GM04504 (cell line): ENCODE results near the gene GOLGA8M.
"Not testable (repeated sequence)": the region's sequence is repeated elsewhere in the genome, so short reads cannot be mapped to it uniquely, and the experiment has no call there.

Experiments used
- DNase-seq: peaks from one replicate; pipeline ENCODE4 v3.0.0-alpha.2; 2012; ENCODE audit warnings: low read depth

The GOLGA8M gene

GRCh38 chr15:28712270-28712669 is at the start of gene GOLGA8M:
TSS of gene GOLGA8M (minus strand) at chr15:28712421. CDS start at chr15:28712323, 98 bp downstream.
- not testable (repeated sequence) for DNase-seq

DNA sequence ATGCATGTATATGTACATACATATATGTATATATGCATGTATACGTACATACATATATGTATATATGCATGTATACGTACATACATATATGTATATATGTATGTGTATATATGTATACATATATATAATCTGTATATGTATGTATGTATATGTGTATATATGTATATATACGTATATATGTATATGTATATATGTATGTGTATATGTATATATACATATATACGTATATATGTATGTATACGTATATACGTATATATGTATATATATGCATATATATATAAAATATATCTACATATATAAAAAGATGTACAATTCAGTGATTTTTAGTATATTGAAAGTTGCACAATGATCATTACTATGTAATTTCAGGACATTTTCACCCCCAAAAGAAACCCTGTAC is 30.7 kb upstream of the GOLGA8M start:
- not testable (repeated sequence) for DNase-seq

DNA sequence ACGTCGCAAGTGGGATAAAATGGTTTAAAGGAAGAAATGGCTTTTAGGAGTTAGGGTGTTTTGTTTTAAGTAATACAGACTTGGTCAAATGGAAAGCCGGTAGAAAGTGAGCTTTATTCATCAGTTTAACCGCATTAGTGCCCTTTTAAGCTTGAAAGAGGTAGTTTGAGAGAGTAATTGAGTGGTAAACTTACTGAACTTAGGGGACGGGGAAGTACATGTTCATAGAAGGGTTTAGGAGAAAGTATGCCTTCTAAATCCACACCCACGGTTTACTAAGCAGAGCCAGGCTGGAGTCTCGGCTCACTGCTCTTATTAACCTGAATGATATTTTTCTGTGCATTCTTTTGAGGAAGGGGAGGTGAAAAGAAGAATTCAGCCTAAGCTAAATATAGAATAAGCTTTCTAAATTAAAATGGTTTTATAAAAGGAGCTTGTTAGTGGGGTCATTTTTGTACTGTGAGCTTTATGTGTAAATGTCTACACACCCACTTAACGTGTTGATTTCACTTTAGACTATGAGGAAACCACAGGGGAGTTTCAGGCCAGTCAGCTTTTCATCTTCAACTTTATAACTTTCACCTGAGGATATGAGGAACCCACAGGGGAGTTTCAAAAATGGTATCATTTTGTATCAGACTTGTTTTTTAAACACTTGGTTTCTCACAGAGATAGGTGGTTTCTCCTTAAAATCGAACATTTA is 26.5 kb upstream of the GOLGA8M start:
- not testable (repeated sequence) for DNase-seq

DNA sequence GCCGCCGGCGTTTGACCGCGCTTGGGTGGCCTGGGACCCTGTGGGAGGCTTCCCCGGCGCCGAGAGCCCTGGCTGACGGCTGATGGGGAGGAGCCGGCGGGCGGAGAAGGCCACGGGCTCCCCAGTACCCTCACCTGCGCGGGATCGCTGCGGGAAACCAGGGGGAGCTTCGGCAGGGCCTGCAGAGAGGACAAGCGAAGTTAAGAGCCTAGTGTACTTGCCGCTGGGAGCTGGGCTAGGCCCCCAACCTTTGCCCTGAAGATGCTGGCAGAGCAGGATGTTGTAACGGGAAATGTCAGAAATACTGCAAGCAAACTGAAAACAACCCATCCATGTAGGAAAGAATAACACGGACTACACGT is 26.0 kb upstream of the GOLGA8M start:
- DNase-seq = not testable (repeated sequence)

- peak; percentile 3 for DNase-seq
These were observed 25.4 kb upstream of the GOLGA8M start for GRCh38 chr15:28737521-28738199.

DNA sequence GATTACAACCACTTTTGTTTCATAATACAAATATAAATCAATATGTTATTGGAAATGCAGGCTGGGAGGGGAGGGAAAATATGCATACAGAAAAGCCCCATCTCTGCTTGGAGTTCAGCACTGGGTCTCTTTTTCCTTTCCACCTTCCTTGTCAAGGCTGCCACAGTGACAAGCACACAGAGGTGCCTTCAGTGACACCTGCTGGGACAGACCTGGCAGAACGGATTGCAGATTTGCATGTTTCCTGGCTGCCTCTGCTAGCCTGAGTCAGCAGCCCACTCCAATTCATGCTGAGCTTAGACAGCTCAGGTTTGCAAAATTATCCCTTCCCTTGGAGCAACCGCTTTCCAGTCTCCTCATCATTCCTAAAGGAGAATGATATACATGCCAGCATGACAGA is 15.8 kb upstream of the GOLGA8M start:
- DNase-seq = not testable (repeated sequence)

DNA sequence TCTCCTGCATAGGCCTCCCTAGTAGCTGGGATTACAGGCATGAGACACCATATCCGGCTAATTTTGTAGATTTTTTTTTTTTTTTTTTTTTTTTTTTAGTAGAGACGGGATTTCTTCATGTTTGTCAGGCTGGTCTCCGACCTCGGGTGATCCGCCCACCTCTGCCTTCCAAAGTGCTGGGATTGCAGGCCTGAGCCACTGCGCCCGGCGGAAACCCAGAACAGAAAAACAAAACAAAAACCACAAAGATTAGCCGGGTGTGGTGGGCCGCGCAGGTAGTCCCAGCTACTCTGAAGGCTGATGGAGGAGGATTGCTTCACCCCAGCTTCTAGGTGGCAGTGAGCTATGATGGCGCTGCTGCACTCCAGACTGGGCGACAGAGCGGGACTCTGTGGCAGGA is 14.8 kb upstream of the GOLGA8M start:
- not testable (repeated sequence) for DNase-seq

DNA sequence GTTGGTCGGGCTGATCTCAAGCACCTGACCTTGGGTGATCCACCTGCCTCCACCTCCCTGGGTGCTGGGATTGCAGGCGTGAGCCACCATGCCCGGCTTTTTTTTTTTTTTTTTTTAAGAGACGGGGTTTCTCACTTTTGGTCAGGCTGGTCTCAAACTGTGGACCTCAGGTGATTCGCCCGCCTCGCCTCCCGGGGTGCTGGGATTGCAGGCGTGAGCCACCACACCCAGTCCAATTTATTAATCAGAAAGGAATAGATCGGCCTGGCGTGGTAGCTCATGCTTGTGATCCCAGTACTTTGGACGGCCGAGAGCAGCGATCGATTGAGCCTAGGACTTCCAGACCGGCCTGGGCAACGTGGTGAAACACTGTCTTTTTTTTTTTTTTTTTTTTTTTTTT is 13.9 kb upstream of the GOLGA8M start:
- no peak for DNase-seq

- DNase-seq = no peak
These were observed 13.3 kb upstream of the GOLGA8M start for GRCh38 chr15:28725556-28725955.

GRCh38 chr15:28723986-28724385 is 11.8 kb upstream of the GOLGA8M start:
- not testable (repeated sequence) for DNase-seq

DNA sequence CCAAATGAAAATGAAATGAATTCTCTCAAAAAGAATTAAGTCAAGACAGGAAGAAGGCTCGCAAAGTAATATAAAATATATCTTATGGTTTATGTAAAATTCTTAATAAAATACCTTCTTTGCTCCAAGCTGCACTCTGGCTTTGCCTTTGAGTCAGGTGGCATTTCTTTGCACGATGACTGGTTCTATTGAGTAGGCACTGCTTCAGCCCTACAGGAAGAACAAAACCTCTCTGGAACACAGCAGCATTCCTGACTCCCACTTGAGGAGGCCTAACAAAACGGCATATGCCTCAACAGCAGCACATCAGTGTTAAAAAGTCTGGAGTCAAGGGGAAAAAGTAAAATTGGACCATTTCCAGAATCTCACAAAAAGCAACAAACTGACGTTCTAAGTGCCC is 7.4 kb upstream of the GOLGA8M start:
- not testable (repeated sequence) for DNase-seq

GRCh38 chr15:28718576-28718975 is 6.4 kb upstream of the GOLGA8M start:
- DNase-seq = not testable (repeated sequence)

- not testable (repeated sequence) for DNase-seq
These were observed 2.0 kb upstream of the GOLGA8M start for GRCh38 chr15:28714176-28714575.

DNA sequence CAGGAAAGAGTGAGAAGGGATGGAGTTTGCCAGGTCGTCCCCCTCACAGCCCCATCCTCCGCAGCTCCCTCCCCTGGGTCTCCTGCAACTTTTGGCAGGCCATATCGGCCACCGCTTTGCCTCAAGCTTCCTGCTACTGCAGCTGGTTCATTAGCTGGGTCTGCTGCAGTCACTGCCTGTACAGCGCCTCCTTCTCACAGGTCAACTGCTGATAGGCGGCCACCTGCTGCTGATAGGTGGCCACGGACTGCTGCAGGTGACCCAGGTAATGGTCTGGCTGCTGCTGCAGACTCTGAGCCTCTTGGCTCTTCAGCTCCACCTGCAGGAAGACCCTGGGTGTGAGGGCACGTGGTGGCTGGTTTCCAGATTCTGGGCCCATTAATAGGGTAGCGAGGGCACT is 8.3 kb downstream of the GOLGA8M start:
- DNase-seq = not testable (repeated sequence)

DNA sequence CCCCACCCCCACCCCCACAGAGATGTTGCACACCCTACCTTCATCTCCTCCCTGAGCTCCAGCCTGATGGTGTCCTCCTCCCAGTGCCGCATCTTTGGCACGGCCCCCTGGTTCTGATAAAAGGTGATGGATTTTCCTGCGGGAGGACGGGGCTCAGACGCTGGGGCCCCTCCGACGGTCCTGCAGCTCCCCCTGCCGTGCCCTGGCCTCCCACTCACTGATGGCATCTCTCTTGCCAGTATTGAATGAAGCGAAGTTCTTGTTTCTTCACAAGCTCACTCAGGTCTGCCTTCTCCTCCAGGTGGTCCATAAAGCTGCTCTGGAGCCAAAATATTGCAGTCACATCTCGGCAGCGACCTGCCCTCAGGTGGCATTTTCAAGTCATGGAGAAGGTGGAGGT is 9.8 kb downstream of the GOLGA8M start:
- DNase-seq = not testable (repeated sequence)

GRCh38 chr15:28694006-28694751 is 18.0 kb downstream of the GOLGA8M start:
- not testable (repeated sequence) for DNase-seq

GRCh38 chr15:28693021-28693420 is 19.2 kb downstream of the GOLGA8M start:
- not testable (repeated sequence) for DNase-seq

- DNase-seq = not testable (repeated sequence)
These were observed 38.7 kb downstream of the GOLGA8M start for GRCh38 chr15:28673533-28673932.

DNA sequence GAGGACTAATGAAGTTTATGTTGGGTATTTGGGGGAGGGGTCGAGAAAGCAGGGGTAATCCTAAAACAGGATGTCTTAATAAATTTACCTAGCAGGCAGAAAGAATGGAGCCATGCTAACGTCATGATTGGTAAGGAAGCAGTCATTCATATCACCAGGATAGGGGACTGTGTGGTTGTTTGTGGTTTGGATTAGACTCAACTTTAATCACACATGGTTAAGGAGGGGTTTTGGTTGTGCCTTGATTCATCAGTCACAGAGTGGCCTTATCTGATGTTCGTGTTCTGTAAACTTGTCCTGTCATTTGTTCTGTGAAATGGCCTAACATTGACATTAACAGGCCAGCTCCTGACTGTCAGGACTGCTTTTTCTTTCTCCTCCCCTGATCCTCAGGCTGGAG is 40.1 kb downstream of the GOLGA8M start:
- DNase-seq = not testable (repeated sequence)

- not testable (repeated sequence) for DNase-seq
These were observed 45.8 kb downstream of the GOLGA8M start for GRCh38 chr15:28666402-28666801.

DNA sequence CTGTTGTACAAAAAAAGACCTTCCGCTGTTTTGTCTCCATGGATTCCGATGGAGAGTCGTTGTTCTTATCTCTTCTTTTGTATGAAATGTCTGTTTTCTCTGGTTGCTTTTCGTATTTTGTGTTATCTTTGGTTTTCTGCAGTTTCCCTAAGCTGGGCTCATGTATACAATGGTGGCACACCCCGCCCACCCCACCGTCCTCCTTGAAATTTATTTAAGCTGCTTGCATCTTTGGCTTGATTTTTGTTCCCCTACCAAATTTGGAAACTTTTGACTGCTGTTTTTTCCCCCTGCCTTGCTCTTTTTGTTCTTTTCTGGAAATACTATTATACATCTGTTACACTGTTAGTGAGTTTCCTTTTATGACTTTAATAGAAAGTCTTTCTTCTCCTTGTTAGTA is 47.6 kb downstream of the GOLGA8M start:
- DNase-seq = not testable (repeated sequence)

- DNase-seq = not testable (repeated sequence)
These were observed 48.5 kb downstream of the GOLGA8M start for GRCh38 chr15:28663717-28664116.

DNA sequence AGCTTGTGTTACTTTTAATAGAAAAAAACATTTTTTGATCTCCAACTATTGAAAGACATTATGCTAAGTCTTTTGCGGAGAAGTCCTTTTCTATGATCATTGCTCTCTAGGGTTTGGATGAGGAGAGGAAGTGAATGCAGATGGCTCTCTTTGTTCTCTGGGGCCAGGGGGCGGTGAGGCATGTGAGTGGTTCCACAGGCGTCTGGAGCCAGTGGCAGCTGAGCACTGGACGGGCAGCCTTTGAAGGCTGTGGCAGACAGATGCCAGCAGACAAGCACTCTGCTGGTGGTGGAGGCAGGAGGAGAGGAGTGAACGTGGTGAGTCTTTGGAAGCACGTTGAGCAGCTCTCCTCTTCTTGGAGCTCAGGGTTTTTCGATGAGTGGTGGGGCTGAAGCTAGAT is 51.5 kb downstream of the GOLGA8M start:
- DNase-seq = not testable (repeated sequence)
